ENCODE results near the gene CLPTM1.

DNA sequence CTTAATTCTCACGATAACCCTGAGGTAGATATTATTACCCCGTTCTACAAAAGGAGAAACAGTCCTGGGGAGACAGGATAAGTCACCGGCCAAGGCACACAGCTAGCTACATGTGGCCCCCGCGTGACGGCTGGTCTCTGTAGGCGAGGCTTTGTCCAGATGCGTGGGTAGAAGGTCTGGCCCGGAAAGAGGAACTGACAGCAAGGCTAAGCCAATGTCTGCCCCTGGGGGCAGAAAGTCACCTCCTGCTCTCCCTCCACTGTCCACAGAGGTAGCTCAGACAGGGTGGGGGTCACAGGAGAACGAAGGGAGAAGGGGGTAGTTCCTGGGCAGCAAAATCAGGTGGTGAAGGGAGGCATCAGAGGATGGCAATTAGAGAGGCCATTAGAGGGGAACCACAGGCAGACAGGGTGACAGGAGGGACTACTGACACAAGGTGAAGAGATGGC is 11.4 kb upstream of the CLPTM1 start:
- TF ChIP-seq, protein P1, sequence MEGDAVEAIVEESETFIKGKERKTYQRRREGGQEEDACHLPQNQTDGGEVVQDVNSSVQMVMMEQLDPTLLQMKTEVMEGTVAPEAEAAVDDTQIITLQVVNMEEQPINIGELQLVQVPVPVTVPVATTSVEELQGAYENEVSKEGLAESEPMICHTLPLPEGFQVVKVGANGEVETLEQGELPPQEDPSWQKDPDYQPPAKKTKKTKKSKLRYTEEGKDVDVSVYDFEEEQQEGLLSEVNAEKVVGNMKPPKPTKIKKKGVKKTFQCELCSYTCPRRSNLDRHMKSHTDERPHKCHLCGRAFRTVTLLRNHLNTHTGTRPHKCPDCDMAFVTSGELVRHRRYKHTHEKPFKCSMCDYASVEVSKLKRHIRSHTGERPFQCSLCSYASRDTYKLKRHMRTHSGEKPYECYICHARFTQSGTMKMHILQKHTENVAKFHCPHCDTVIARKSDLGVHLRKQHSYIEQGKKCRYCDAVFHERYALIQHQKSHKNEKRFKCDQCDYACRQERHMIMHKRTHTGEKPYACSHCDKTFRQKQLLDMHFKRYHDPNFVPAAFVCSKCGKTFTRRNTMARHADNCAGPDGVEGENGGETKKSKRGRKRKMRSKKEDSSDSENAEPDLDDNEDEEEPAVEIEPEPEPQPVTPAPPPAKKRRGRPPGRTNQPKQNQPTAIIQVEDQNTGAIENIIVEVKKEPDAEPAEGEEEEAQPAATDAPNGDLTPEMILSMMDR (IDR thresholded peaks at IDR 0.05), result no peak
- TF ChIP-seq POLR2A (IDR thresholded peaks at IDR 0.05), result no peak
